GM21737 (cell line): ENCODE results near the gene HRG.
A peak's percentile ranks its signal among the peaks of the same experiment; 100 is the strongest.
"Not testable (repeated sequence)": the region's sequence is repeated elsewhere in the genome, so short reads cannot be mapped to it uniquely, and the experiment has no call there.

Source experiments
- ATAC-seq: cut with Tn5 transposase; IDR thresholded peaks from one replicate; pipeline ENCODE4 v1.9.1; 2021; ENCODE audit warnings: mild to moderate bottlenecking, moderate library complexity; ENCODE audit not compliant: unreplicated experiment

HRG gene

GRCh38 chr3:186665625-186666188 lies at the start of gene HRG:
Gene HRG, plus strand, starts transcription at chr3:186666014. Its CDS starts 18 bp downstream, at chr3:186666032.
- ATAC-seq, result no peak

GRCh38 chr3:186616299-186616617 lies 49.6 kb upstream of the HRG start:
- ATAC-seq, result no peak

- peak; percentile 98 for ATAC-seq
These were observed 48.5 kb upstream of the HRG start for GRCh38 chr3:186617036-186617946.

GRCh38 chr3:186618318-186618938 lies 47.4 kb upstream of the HRG start:
- no peak for ATAC-seq

- no peak for ATAC-seq
These were observed 46.0 kb upstream of the HRG start for GRCh38 chr3:186619787-186620212.

- ATAC-seq, result no peak
These were observed 45.4 kb upstream of the HRG start for GRCh38 chr3:186620213-186621092.

GRCh38 chr3:186621894-186622650 lies 43.7 kb upstream of the HRG start:
- ATAC-seq, result no peak

GRCh38 chr3:186622651-186623310 lies 43.0 kb upstream of the HRG start:
- no peak for ATAC-seq

GRCh38 chr3:186624598-186624997 lies 41.2 kb upstream of the HRG start:
- no peak for ATAC-seq

GRCh38 chr3:186625600-186626042 lies 40.2 kb upstream of the HRG start:
- ATAC-seq, result no peak

GRCh38 chr3:186626254-186626847 lies 39.5 kb upstream of the HRG start:
- no peak for ATAC-seq

- no peak for ATAC-seq
These were observed 37.9 kb upstream of the HRG start for GRCh38 chr3:186627852-186628414.

GRCh38 chr3:186628756-186629155 lies 37.1 kb upstream of the HRG start:
- no peak for ATAC-seq

- no peak for ATAC-seq
These were observed 34.7 kb upstream of the HRG start for GRCh38 chr3:186630950-186631641.

GRCh38 chr3:186633481-186633880 lies 32.3 kb upstream of the HRG start:
- no peak for ATAC-seq

- not testable (repeated sequence) for ATAC-seq
These were observed 31.6 kb upstream of the HRG start for GRCh38 chr3:186634207-186634606.

- ATAC-seq, result no peak
These were observed 30.3 kb upstream of the HRG start for GRCh38 chr3:186635532-186635931.

- no peak for ATAC-seq
These were observed 29.3 kb upstream of the HRG start for GRCh38 chr3:186636536-186636935.
